ENCODE measurements around the gene CCDC197. TPM values are rescaled to one million over a fixed set of nuclear protein-coding genes. Genes with fewer than 3 reads are reported as not detected.

CCDC197 gene
- total and polyA plus RNA-seq, 9 of the 15 experiments (the other 6 are each of a cell fraction or from before 2014, with no cell fraction given) = not detected

GRCh38 chr14:94036313-94037167 lies 39.4 kb downstream of the CCDC197 start:
- H3K9me3 ChIP-seq (replicated peaks; ENCODE audit: control insufficient read depth, insufficient read depth, low read depth, low read length) = no peaks in the 10 kb centered on the region
- FAIRE-seq (peak; percentile 67), DNase-seq (ENCODE audit: extremely low read depth in 1 of 4, low spot score in 3 of 4) (peak; percentile 65 to 70 (median 68)), ATAC-seq (peak; percentile 97)
- BruUV-seq (replicated peaks) = no TSS peak
- H3K79me2 ChIP-seq (ENCODE audit: control insufficient read depth, insufficient read depth, low read length) = no peaks in the 10 kb centered on the region
- CTCF ChIA-PET (ENCODE audit: low intra/inter-chr PET ratio) = interaction anchor here (1.1 to 2.9 kb wide), 4 partner anchors 96 to 145 kb away, joined by 3 to 16 read pairs (median 4); no protein-coding TSS in a partner anchor
- WGBS (ENCODE audit: insufficient coverage, low coverage, missing lambda C conversion rate) = 10% methylated on average over 12 of the region's 12 CpGs
- H3K9ac ChIP-seq (ENCODE audit: insufficient read depth in 1 of 2, low read depth in 2 of 2, low read length in 2 of 2) = no peak overlapping the region
- no peaks in the 10 kb centered on the region for H3K4me1 ChIP-seq (replicated peaks in 1 of 2; ENCODE audit: control insufficient read depth in 2 of 2, insufficient read depth in 2 of 2, low read length in 2 of 2)
- no peaks in the 10 kb centered on the region for H3K36me3 ChIP-seq (ENCODE audit: control insufficient read depth, insufficient read depth, low read length)
- no peak overlapping the region for H3K4me3 ChIP-seq
- H3K9me1 ChIP-seq (ENCODE audit: control insufficient read depth, insufficient read depth, low read length) = no peaks in the 10 kb centered on the region
- H3K27ac ChIP-seq (ENCODE audit: extremely low read depth, low read depth, low read length) = no peak overlapping the region
- H3K4me2 ChIP-seq (ENCODE audit: insufficient read depth, low read length) = no peak overlapping the region
- POLR2A ChIA-PET = interaction anchor here (1.0 kb wide), 2 partner anchors 9 to 125 kb away, joined by 3 to 5 read pairs; no protein-coding TSS in a partner anchor
- H4K20me1 ChIP-seq (replicated peaks; ENCODE audit: control insufficient read depth, insufficient read depth, low read length) = no peaks in the 10 kb centered on the region; the same call in 1 of the 2 replicates
- intact Hi-C loops (cut with micrococcal nuclease) = loop anchor here (1.0 kb wide), 1 partner anchor 100 kb away; no protein-coding TSS in a partner anchor
- H3K27me3 ChIP-seq (ENCODE audit: control insufficient read depth in 2 of 2, insufficient read depth in 2 of 2, low read length in 2 of 2) = peaks cover 4 to 24% of the 10 kb centered on the region in 2 experiments; a peak in 4 of 5 replicates
- in situ Hi-C loops (cut with MboI) = loop anchor here (5.0 kb wide), 1 partner anchor 101 kb away; no protein-coding TSS in a partner anchor
- no peak overlapping the region for H2AFZ ChIP-seq (ENCODE audit: low read depth, low read length)
- TF ChIP-seq CXXC5 (CRISPR knock-in tag; IDR thresholded peaks at IDR 0.05) = no peak
- TF ChIP-seq ZNF24 (IDR thresholded peaks at IDR 0.05) = peak; percentile 79
- TF ChIP-seq ATF2 (CRISPR knock-in tag; IDR thresholded peaks at IDR 0.05) = no peak
- no peak for TF ChIP-seq STAT5A (IDR thresholded peaks at IDR 0.05; ENCODE audit: borderline replicate concordance, low read length)
- 0 out of 2 replicates have a peak, but pooled peaks have one; percentile 44 for TF ChIP-seq ZNF764 (CRISPR knock-in tag; IDR thresholded peaks at IDR 0.05; ENCODE audit: low read depth)
- TF ChIP-seq CTCF (IDR thresholded peaks at IDR 0.05 in 2 of 3, conservative IDR thresholded peaks at IDR 0.05 in 1 of 3; ENCODE audit: insufficient read depth in 2 of 3, low read depth in 1 of 3, low read length in 3 of 3) = peak; percentile 80 to 84 (median 84)
- TF ChIP-seq MYBL2 (IDR thresholded peaks at IDR 0.05; ENCODE audit: low read depth) = no peak
- TF ChIP-seq MYBL2 (CRISPR knock-in tag; IDR thresholded peaks at IDR 0.05; ENCODE audit: borderline replicate concordance) = no peak
- TF ChIP-seq SMAD4 (CRISPR knock-in tag; conservative IDR thresholded peaks at IDR 0.05) = no peak
- no peak for TF ChIP-seq MITF (IDR thresholded peaks at IDR 0.05)
- TF ChIP-seq SMC3 (conservative IDR thresholded peaks at IDR 0.05; ENCODE audit: insufficient read depth, low read depth, low read length) = peak; percentile 66
- peak; percentile 33 to 71 for TF ChIP-seq RAD21 (CRISPR knock-in tag; conservative IDR thresholded peaks at IDR 0.05 in 1 of 2, IDR thresholded peaks at IDR 0.05 in 1 of 2)
